ENCODE data around the gene REG4.

GRCh38 chr1:119764220-119764619 lies 47.0 kb downstream of the REG4 start:
- TF ChIP-seq HDAC2 (IDR thresholded peaks at IDR 0.05) (no peak), CTCF (IDR thresholded peaks at IDR 0.05 in 2 of 3, conservative IDR thresholded peaks at IDR 0.05 in 1 of 3; ENCODE audit: control insufficient read depth in 2 of 3, extremely low read depth in 1 of 3, insufficient read depth in 1 of 3, low read depth in 3 of 3, low read length in 3 of 3) (no peak), JUNB (IDR thresholded peaks at IDR 0.05) (no peak)

All from GM12878 (cell line).